HPDE6-E6E7 (cell line): ENCODE results near the gene TXNDC8.

Experiments
- DNase-seq: peaks from one replicate; pipeline ENCODE4 v3.0.0; 2011; ENCODE audit warnings: missing footprints; ENCODE audit errors: extremely low spot score

The TXNDC8 gene

GRCh38 chr9:110278080-110278707, 59.5 kb downstream of the TXNDC8 start:
- DNase-seq: peak; percentile 28

- no peak for DNase-seq
Measured at GRCh38 chr9:110276781-110277180, 60.9 kb downstream of the TXNDC8 start.

- no peak for DNase-seq
Measured at GRCh38 chr9:110270211-110270995, 67.3 kb downstream of the TXNDC8 start.

- DNase-seq: no peak
Measured at GRCh38 chr9:110266795-110267194, 70.9 kb downstream of the TXNDC8 start.

GRCh38 chr9:110261632-110262031, 76.0 kb downstream of the TXNDC8 start:
- no peak for DNase-seq

- DNase-seq: no peak
Measured at GRCh38 chr9:110260911-110261310, 76.8 kb downstream of the TXNDC8 start.

- no peak for DNase-seq
Measured at GRCh38 chr9:110259566-110259965, 78.1 kb downstream of the TXNDC8 start.

GRCh38 chr9:110258690-110259091, 79.0 kb downstream of the TXNDC8 start:
- no peak for DNase-seq

- DNase-seq: no peak
Measured at GRCh38 chr9:110257956-110258355, 79.7 kb downstream of the TXNDC8 start.

GRCh38 chr9:110257097-110257841, 80.4 kb downstream of the TXNDC8 start:
- no peak for DNase-seq

- DNase-seq: peak; percentile 74
Measured at GRCh38 chr9:110256380-110257096, 81.1 kb downstream of the TXNDC8 start, which contains the start of gene TXN. Gene TXN, minus strand, starts transcription at chr9:110256507. Its CDS starts 72 bp downstream, at chr9:110256435.

GRCh38 chr9:110255463-110256379, 81.9 kb downstream of the TXNDC8 start:
- no peak for DNase-seq

- DNase-seq: no peak
Measured at GRCh38 chr9:110255034-110255462, 82.6 kb downstream of the TXNDC8 start.

- DNase-seq: no peak
Measured at GRCh38 chr9:110254500-110254899, 83.2 kb downstream of the TXNDC8 start.
